Kidney epithelial cell (primary cell): ENCODE measurements around the gene TMEM126A. TPM values are rescaled to one million over a fixed set of nuclear protein-coding genes. Genes with fewer than 3 reads are reported as not detected.
A peak's percentile ranks its signal among the peaks of the same experiment; 100 is the strongest.

Experiments used
- DNase-seq: peaks from one replicate; pipeline ENCODE4 v3.0.0-alpha.2; 2010; ENCODE audit warnings: low read depth
- H3K27me3 ChIP-seq: 2 replicates; pipeline ENCODE4 v1.6.0; 2011; ENCODE audit warnings: low read length; ENCODE audit not compliant: control insufficient read depth, insufficient read depth
- H3K36me3 ChIP-seq: 2 replicates; pipeline ENCODE4 v1.5.1; 2011; ENCODE audit warnings: low read length; ENCODE audit not compliant: control insufficient read depth, insufficient read depth
- H3K4me3 ChIP-seq: 2 replicates; pipeline ENCODE4 v1.5.1; 2011; ENCODE audit warnings: low read depth, mild to moderate bottlenecking, control low read depth, low read length
- CTCF ChIP-seq: IDR thresholded peaks from 2 replicates; pipeline ENCODE4 v1.5.1; 2011; ENCODE audit warnings: mild to moderate bottlenecking, moderate library complexity, low read length, control low read depth, inconsistent platforms; ENCODE audit not compliant: insufficient read depth, poor library complexity, severe bottlenecking
- total RNA-seq: library from RNA; depleted of rRNA; stranded (reverse); fragments of >200 nt; gene quantifications from 2 replicates; pipeline ENCODE4 v1.2.3, GENCODE V29; 2015

Gene TMEM126A
- total RNA-seq, 1 donor from 2014 or later, result 34.8 TPM

- TF ChIP-seq CTCF, result no peak
- Histone ChIP-seq H3K4me3 (no peak overlapping the region), H3K36me3 (no peaks in the 10 kb centered on the region)
These were observed 24.5 kb downstream of the TMEM126A start for GRCh38 chr11:85672105-85672902.

GRCh38 chr11:85673393-85673792 lies 25.6 kb downstream of the TMEM126A start:
- H3K27me3 ChIP-seq, result no peaks in the 10 kb centered on the region
- no peak overlapping the region for H3K4me3 ChIP-seq
- no peak for DNase-seq
- TF ChIP-seq CTCF, result no peak
- H3K36me3 ChIP-seq, result no peaks in the 10 kb centered on the region

More at GRCh38 chr11:85672105-85672902, 24.5 kb downstream of the TMEM126A start:
- no peak for DNase-seq
- H3K27me3 ChIP-seq, result no peaks in the 10 kb centered on the region

GRCh38 chr11:85679576-85679975 lies 31.8 kb downstream of the TMEM126A start:
- H3K36me3 ChIP-seq, result no peaks in the 10 kb centered on the region
- no peaks in the 10 kb centered on the region for H3K27me3 ChIP-seq
- no peak for TF ChIP-seq CTCF
- DNase-seq, result no peak
- H3K4me3 ChIP-seq, result no peak overlapping the region

GRCh38 chr11:85680897-85681296 lies 33.1 kb downstream of the TMEM126A start:
- H3K36me3 ChIP-seq, result no peaks in the 10 kb centered on the region
- TF ChIP-seq CTCF, result no peak
- no peak overlapping the region for H3K4me3 ChIP-seq
- no peaks in the 10 kb centered on the region for H3K27me3 ChIP-seq
- no peak for DNase-seq

GRCh38 chr11:85682330-85683305 lies 34.9 kb downstream of the TMEM126A start:
- H3K4me3 ChIP-seq, result peak overlapping the region; percentile 62
- H3K27me3 ChIP-seq, result no peaks in the 10 kb centered on the region
- no peak for TF ChIP-seq CTCF
- no peak for DNase-seq
- no peaks in the 10 kb centered on the region for H3K36me3 ChIP-seq
